CD4-positive, alpha-beta T cell treated with Interleukin-12 subunit alpha and Interleukin-12 subunit beta, for 1 hour (primary cell): ENCODE results near the gene KIAA1549.
"Not testable (repeated sequence)": the region's sequence is repeated elsewhere in the genome, so short reads cannot be mapped to it uniquely, and the experiment has no call there.

Experiments
- DNase-seq: peaks from one replicate; pipeline ENCODE4 v3.0.0-alpha.2; 2020

The KIAA1549 gene

DNA sequence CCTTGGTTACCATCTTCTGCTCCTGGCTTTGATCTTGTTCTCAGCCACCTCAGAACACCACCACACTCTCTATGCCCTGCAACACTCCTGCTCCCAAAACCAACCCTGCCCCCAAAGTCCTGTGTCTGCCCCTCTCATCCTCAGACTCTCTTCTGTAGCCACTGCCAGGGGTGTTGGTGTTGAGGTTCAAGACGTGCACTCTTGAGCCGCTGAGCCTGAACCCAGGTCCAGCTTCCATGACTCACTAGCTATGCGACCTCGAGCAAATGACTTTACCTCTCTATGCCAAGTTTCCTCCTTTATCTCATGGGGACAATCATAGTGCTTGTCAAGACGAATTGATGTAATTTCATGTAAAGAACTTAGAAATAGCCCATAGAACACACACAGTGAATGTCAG, 182.4 kb downstream of the KIAA1549 start:
- DNase-seq, result no peak

GRCh38 chr7:138797715-138798320, 183.4 kb downstream of the KIAA1549 start, which contains the start of the genes ATP6V0A4 and TMEM213:
Gene ATP6V0A4 (minus strand): TSS chr7:138798196. CDS start chr7:138771247, 26,949 bp downstream.
Gene TMEM213 (plus strand): TSS chr7:138797994. CDS start chr7:138798105, 111 bp downstream.
- DNase-seq, result no peak

GRCh38 chr7:138797046-138797445, 184.1 kb downstream of the KIAA1549 start:
- not testable (repeated sequence) for DNase-seq

DNA sequence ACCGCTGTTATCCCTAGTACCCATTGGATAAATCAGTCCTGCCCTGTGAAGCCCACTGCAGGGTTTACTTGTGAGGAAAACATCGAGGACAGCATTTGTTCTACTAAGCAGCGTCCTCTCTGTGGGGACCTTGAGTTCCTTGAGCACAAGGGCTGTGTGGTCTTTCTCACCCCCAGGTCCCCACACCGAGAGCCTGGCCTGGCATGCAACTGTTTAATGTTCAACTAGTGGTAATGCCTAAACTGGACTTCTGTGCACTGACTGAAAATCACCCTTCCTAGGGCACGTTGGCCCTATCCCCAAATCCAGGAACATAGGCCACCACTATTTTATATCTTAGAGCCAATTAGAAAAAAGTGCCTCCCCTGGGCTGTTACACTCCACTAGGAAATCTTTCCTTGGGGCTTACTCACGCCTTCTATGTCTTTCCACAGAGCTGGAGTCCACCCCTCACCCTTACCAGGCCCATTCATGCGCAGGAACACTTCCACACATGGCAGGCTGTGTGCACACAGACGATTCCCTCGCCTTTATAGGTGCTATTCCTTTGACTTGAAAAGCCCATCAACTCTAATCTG, 185.1 kb downstream of the KIAA1549 start:
- no peak for DNase-seq

DNA sequence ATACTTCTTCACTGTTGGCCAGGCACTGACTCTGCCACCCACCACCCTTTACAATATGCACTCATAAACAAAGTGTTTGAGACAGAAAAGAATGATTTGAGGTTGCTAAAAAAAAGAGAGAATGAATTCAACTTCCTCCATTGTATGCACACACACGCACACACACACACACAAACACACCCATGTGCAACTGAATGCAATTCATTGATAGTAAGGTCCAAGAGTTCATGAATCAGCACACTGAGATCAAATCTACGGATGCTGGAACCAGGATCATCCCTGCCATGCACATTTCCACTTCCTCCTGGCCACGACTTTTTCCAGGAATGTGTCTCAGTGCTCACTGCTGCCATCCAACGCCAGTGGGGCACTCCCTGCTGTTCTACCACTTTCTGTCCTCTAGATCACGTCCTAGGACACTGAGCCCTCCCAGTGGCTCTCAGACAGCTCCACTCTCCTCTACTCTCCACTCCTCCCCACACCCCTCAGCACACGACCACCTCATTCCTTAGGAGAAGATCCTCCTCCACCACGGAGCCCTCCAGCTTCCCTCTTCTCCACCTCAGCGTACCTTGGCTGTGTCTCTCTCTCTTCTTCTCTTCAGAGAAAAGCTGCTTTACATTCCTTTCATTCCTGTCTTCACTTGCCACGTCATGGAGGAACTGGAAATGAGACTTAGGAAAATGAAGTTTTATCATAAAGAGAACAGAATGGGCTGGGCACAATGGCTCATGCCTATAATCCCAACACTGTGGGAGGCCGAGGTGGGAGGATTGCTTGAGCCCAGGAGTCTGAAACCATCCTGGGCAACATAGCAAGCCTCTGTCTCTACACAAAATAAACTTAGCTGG, 195.4 kb downstream of the KIAA1549 start:
- no peak for DNase-seq

- no peak for DNase-seq
These were observed 196.5 kb downstream of the KIAA1549 start for GRCh38 chr7:138784692-138785091.
